Smooth muscle cell (in vitro differentiated cells): ENCODE data around the gene UCP3. TPM values are rescaled to one million over a fixed set of nuclear protein-coding genes. Genes with fewer than 3 reads are reported as not detected.

ENCODE experiments used
- DNase-seq: peaks from one replicate; lab custom pipeline; 2025; ENCODE audit not compliant: unreplicated experiment; lab: John Stamatoyannopoulos, UW
- H2AFZ ChIP-seq: fragments of 200-600 bp; sonication (generic); 2 replicates; pipeline ENCODE4 v1.6.0; 2016; ENCODE audit warnings: antibody characterized with exemption, low read depth, mild to moderate bottlenecking
- H3F3A ChIP-seq: fragments of 200-600 bp; sonication (generic); 2 replicates; pipeline ENCODE4 v1.6.0; 2017; ENCODE audit warnings: antibody characterized with exemption, low read depth
- H3K27ac ChIP-seq: fragments of 200-600 bp; sonication (generic); 2 replicates; pipeline ENCODE4 v1.5.1; 2016; ENCODE audit warnings: low read depth, mild to moderate bottlenecking
- H3K27me3 ChIP-seq: fragments of 200-600 bp; sonication (generic); 2 replicates; pipeline ENCODE4 v1.6.1; 2016; ENCODE audit warnings: low read depth, mild to moderate bottlenecking
- H3K36me3 ChIP-seq: fragments of 200-600 bp; sonication (generic); 2 replicates; pipeline ENCODE4 v1.5.1; 2016; ENCODE audit warnings: low read depth
- H3K4me1 ChIP-seq: fragments of 200-600 bp; sonication (generic); 2 replicates; pipeline ENCODE4 v1.5.1; 2016; ENCODE audit warnings: low read depth
- H3K4me2 ChIP-seq: fragments of 200-600 bp; sonication (generic); 2 replicates; pipeline ENCODE4 v1.6.0; 2016; ENCODE audit warnings: mild to moderate bottlenecking
- H3K4me3 ChIP-seq: fragments of 200-600 bp; sonication (generic); 2 replicates; pipeline ENCODE4 v1.5.1; 2016; ENCODE audit warnings: mild to moderate bottlenecking
- H3K79me2 ChIP-seq: fragments of 200-600 bp; sonication (generic); 2 replicates; pipeline ENCODE4 v1.6.0; 2016; ENCODE audit warnings: low read depth, mild to moderate bottlenecking
- H3K9ac ChIP-seq: fragments of 200-600 bp; sonication (generic); 2 replicates; pipeline ENCODE4 v1.6.0; 2016; ENCODE audit warnings: low read depth
- H3K9me3 ChIP-seq: fragments of 200-600 bp; sonication (generic); replicated peaks from 2 replicates; pipeline ENCODE4 v1.5.1; 2016; ENCODE audit warnings: low read depth
- H4K20me1 ChIP-seq: fragments of 200-600 bp; sonication (generic); 2 replicates; pipeline ENCODE4 v1.6.0; 2016; ENCODE audit warnings: low read depth
- WGBS: methylation state at CpG from one replicate; pipeline ENCODE4 v1.1.7; 2016; ENCODE audit warnings: low lambda C conversion rate; 5-methylcytosine and 5-hydroxymethylcytosine counted together
- polyA plus RNA-seq: library from polyadenylated mRNA; unstranded; fragments of >200 nt; fragmentation: Nextera tagmentation; extraction: Ambion mirVana; gene quantifications from 2 replicates; pipeline ENCODE4 v1.2.1, GENCODE V29; 2016
- total RNA-seq: library from RNA; depleted of rRNA; stranded (reverse); fragments of >200 nt; gene quantifications from 2 replicates; pipeline ENCODE4 v1.2.3, GENCODE V29; 2014
- TF ChIP-seq, protein P1 (sequence below): fragments of 200-600 bp; sonication (generic); IDR thresholded peaks from 2 replicates; pipeline ENCODE4 v1.5.1; 2017; ENCODE audit warnings: borderline replicate concordance, mild to moderate bottlenecking, antibody characterized with exemption; ENCODE audit not compliant: insufficient read depth, poor library complexity, severe bottlenecking

The UCP3 gene
- total RNA-seq: 0.54 and 0.85 TPM in 2 replicates
- 0.57 and 0.88 TPM in 2 replicates for polyA plus RNA-seq

- 60% methylated on average over 9 of the region's 9 CpGs for WGBS
- H3K27me3 ChIP-seq: no peaks in the 10 kb centered on the region
- H3K79me2 ChIP-seq: no peaks in the 10 kb centered on the region
- no peaks in the 10 kb centered on the region for H3K36me3 ChIP-seq
- TF ChIP-seq, protein P1, sequence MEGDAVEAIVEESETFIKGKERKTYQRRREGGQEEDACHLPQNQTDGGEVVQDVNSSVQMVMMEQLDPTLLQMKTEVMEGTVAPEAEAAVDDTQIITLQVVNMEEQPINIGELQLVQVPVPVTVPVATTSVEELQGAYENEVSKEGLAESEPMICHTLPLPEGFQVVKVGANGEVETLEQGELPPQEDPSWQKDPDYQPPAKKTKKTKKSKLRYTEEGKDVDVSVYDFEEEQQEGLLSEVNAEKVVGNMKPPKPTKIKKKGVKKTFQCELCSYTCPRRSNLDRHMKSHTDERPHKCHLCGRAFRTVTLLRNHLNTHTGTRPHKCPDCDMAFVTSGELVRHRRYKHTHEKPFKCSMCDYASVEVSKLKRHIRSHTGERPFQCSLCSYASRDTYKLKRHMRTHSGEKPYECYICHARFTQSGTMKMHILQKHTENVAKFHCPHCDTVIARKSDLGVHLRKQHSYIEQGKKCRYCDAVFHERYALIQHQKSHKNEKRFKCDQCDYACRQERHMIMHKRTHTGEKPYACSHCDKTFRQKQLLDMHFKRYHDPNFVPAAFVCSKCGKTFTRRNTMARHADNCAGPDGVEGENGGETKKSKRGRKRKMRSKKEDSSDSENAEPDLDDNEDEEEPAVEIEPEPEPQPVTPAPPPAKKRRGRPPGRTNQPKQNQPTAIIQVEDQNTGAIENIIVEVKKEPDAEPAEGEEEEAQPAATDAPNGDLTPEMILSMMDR: no peak
- H3F3A ChIP-seq: no peaks in the 10 kb centered on the region
- H3K27ac ChIP-seq: no peak within 1 kb of the TSS
- no peaks in the 10 kb centered on the region for H3K9me3 ChIP-seq
- H4K20me1 ChIP-seq: no peaks in the 10 kb centered on the region
- no peak for DNase-seq
- H2AFZ ChIP-seq: no peak within 1 kb of the TSS
- H3K4me2 ChIP-seq: peak within 1 kb of the TSS; percentile 74
- no peak within 1 kb of the TSS for H3K9ac ChIP-seq
- no peak within 1 kb of the TSS for H3K4me3 ChIP-seq
- no peaks in the 10 kb centered on the region for H3K4me1 ChIP-seq
Measured at GRCh38 chr11:74008373-74009229, at the start of gene UCP3. UCP3 (minus strand) TSS chr11:74009085; CDS start chr11:74007042, 2,043 bp downstream.

GRCh38 chr11:74057249-74058151 is 48.6 kb upstream of the UCP3 start:
- Histone ChIP-seq H3K9me3 (no peaks in the 10 kb centered on the region), H3K36me3 (no peaks in the 10 kb centered on the region), H3K27me3 (no peaks in the 10 kb centered on the region), H3K4me3 (no peak overlapping the region), H2AFZ (no peak overlapping the region), H3K27ac (no peak overlapping the region), H3F3A (no peaks in the 10 kb centered on the region), H3K79me2 (no peaks in the 10 kb centered on the region), H3K4me1 (peaks cover 8% of the 10 kb centered on the region), H3K9ac (no peak overlapping the region), H3K4me2 (no peak overlapping the region), H4K20me1 (no peaks in the 10 kb centered on the region)
- TF ChIP-seq, protein P1: no peak
- 68% methylated on average over 8 of the region's 8 CpGs for WGBS
- no peak for DNase-seq

- no peak overlapping the region for H3K9ac ChIP-seq
- no peaks in the 10 kb centered on the region for H3K36me3 ChIP-seq
- TF ChIP-seq, protein P1: no peak
- H3K79me2 ChIP-seq: no peaks in the 10 kb centered on the region
- peak overlapping the region; percentile 49 for H3K27ac ChIP-seq
- H3F3A ChIP-seq: no peaks in the 10 kb centered on the region
- no peaks in the 10 kb centered on the region for H3K9me3 ChIP-seq
- H3K4me1 ChIP-seq: peaks cover 8% of the 10 kb centered on the region
- H2AFZ ChIP-seq: no peak overlapping the region
- no peak for DNase-seq
- no peaks in the 10 kb centered on the region for H4K20me1 ChIP-seq
- H3K4me2 ChIP-seq: peak overlapping the region; percentile 71
- no peak overlapping the region for H3K4me3 ChIP-seq
- no peaks in the 10 kb centered on the region for H3K27me3 ChIP-seq
Measured at GRCh38 chr11:74055938-74056337, 47.1 kb upstream of the UCP3 start.
